HEK293 (cell line): ENCODE data around the gene ZNF550.

ENCODE experiments used
- CTCF ChIP-seq: fragments of 450-650 bp; formaldehyde crosslinking; IDR thresholded peaks from 2 replicates; pipeline ENCODE4 v1.5.1; 2016; ENCODE audit warnings: missing biosample characterization, missing genetic modification characterization
- KLF1 ChIP-seq: fragments of 450-650 bp; formaldehyde crosslinking; IDR thresholded peaks from 2 replicates; pipeline ENCODE4 v1.5.1; 2016; ENCODE audit warnings: missing biosample characterization, missing genetic modification characterization
- KLF9 ChIP-seq: fragments of 450-650 bp; formaldehyde crosslinking; IDR thresholded peaks from 2 replicates; pipeline ENCODE4 v1.5.1; 2016; ENCODE audit warnings: missing biosample characterization, missing genetic modification characterization, low read depth
- PATZ1 ChIP-seq: fragments of 450-650 bp; formaldehyde crosslinking; IDR thresholded peaks from 2 replicates; pipeline ENCODE4 v1.5.1; 2016; ENCODE audit warnings: missing biosample characterization, missing genetic modification characterization
- SETDB1 ChIP-seq: IDR thresholded peaks from one replicate; pipeline ENCODE4 v1.6.1; 2017; ENCODE audit warnings: mild to moderate bottlenecking, low read length, moderate library complexity, mixed read lengths; ENCODE audit not compliant: insufficient read length
- YY1 ChIP-seq: fragments of 450-650 bp; formaldehyde crosslinking; IDR thresholded peaks from 2 replicates; pipeline ENCODE4 v1.5.1; 2018; ENCODE audit warnings: missing biosample characterization, missing genetic modification characterization
- ZNF501 ChIP-seq: fragments of 450-650 bp; formaldehyde crosslinking; IDR thresholded peaks from 2 replicates; pipeline ENCODE4 v1.5.1; 2016; ENCODE audit warnings: missing biosample characterization, missing genetic modification characterization
- ZNF785 ChIP-seq: fragments of 450-650 bp; formaldehyde crosslinking; IDR thresholded peaks from 2 replicates; pipeline ENCODE4 v1.5.1; 2016; ENCODE audit warnings: missing biosample characterization, missing genetic modification characterization

- no peak for TF ChIP-seq CTCF
- TF ChIP-seq KLF9 (tag by site-specific recombination) = no peak
- TF ChIP-seq ZNF785 (tag by site-specific recombination) = no peak
- TF ChIP-seq SETDB1 = peak; percentile 96
- no peak for TF ChIP-seq ZNF501 (tag by site-specific recombination)
- no peak for TF ChIP-seq KLF1 (tag by site-specific recombination)
- no peak for TF ChIP-seq YY1 (tag by site-specific recombination)
- no peak for TF ChIP-seq PATZ1
These were observed 21.6 kb downstream of the ZNF550 start for GRCh38 chr19:57537953-57538547.
